Head of caudate nucleus (tissue), 42 donors: ENCODE results near the gene NSDHL.
A peak's percentile ranks its signal among the peaks of the same experiment; 100 is the strongest.
"Not testable (repeated sequence)": the region's sequence is repeated elsewhere in the genome, so short reads cannot be mapped to it uniquely, and the experiment has no call there.

Source experiments
- DNase-seq, 42 donors: peaks; one replicate each; pipeline versions ENCODE4 v3.0.0 to v3.0.0-alpha.2; 2020 to 2021; ENCODE audit warnings: mixed read lengths in 7 of 42
- intact Hi-C: fragments of 100-400 bp; cut with DNase I; formaldehyde crosslinking; loops from one replicate; pipeline ENCODE4 v1.15.0; 2022

NSDHL gene

GRCh38 chrX:152904151-152905080, 73.6 kb downstream of the NSDHL start:
- intact Hi-C loops, result no loop called here
- peak in 40 of 42 donors; percentile 23 to 79 (median 56) for DNase-seq

- intact Hi-C loops, result no loop called here
- DNase-seq, result no peak
Observed at GRCh38 chrX:152905081-152905420, 74.2 kb downstream of the NSDHL start.

- intact Hi-C loops, result no loop called here
- DNase-seq, result peak in 3 of 42 donors; percentile 27 to 36 (median 31)
Observed at GRCh38 chrX:152907084-152907651, 76.3 kb downstream of the NSDHL start.

- intact Hi-C loops, result no loop called here
- no peak for DNase-seq
Observed at GRCh38 chrX:152908486-152908885, 77.6 kb downstream of the NSDHL start.

GRCh38 chrX:152910018-152910417, 79.2 kb downstream of the NSDHL start:
- DNase-seq, intact Hi-C loops: not testable (repeated sequence)

GRCh38 chrX:152912106-152912505, 81.2 kb downstream of the NSDHL start:
- intact Hi-C loops, result no loop called here
- DNase-seq, result no peak

- intact Hi-C loops, result no loop called here
- no peak for DNase-seq
Observed at GRCh38 chrX:152912641-152913040, 81.8 kb downstream of the NSDHL start.

GRCh38 chrX:152913346-152913745, 82.5 kb downstream of the NSDHL start:
- intact Hi-C loops, result no loop called here
- DNase-seq, result no peak

- intact Hi-C loops, result no loop called here
- DNase-seq, result no peak
Observed at GRCh38 chrX:152913910-152914309, 83.0 kb downstream of the NSDHL start.

GRCh38 chrX:152915541-152916241, 84.8 kb downstream of the NSDHL start:
- peak in 7 of 42 donors; percentile 17 to 50 (median 24) for DNase-seq
- intact Hi-C loops, result no loop called here

- intact Hi-C loops, result no loop called here
Observed at GRCh38 chrX:152917656-152918579, 87.1 kb downstream of the NSDHL start.

GRCh38 chrX:152918707-152919106, 87.8 kb downstream of the NSDHL start:
- intact Hi-C loops, result no loop called here
- no peak for DNase-seq

More at GRCh38 chrX:152917656-152918579, 87.1 kb downstream of the NSDHL start:
- DNase-seq, result peak in 6 of 42 donors; percentile 14 to 54 (median 26)
